ENCODE results near the gene ESYT1.

Gene ESYT1

GRCh38 chr12:56161690-56162351, 33.8 kb downstream of the ESYT1 start:
- H3K4me3 ChIP-seq (ENCODE audit: low read length): no peak overlapping the region
- H3K36me3 ChIP-seq (ENCODE audit: control insufficient read depth, insufficient read depth, low read length): peaks cover 29% of the 10 kb centered on the region
- no peaks in the 10 kb centered on the region for H3K9me3 ChIP-seq (ENCODE audit: control insufficient read depth, low read length)
- peaks cover 27% of the 10 kb centered on the region for H3K4me1 ChIP-seq (ENCODE audit: control insufficient read depth, insufficient read depth, low read length)
- no peaks in the 10 kb centered on the region for H3K27me3 ChIP-seq (ENCODE audit: control insufficient read depth, insufficient read depth, low read length)
- peak overlapping the region; percentile 100 for H3K9ac ChIP-seq (ENCODE audit: low read length)

- Histone ChIP-seq H3K4me1 (ENCODE audit: control insufficient read depth, insufficient read depth, low read length) (peaks cover 22% of the 10 kb centered on the region), H3K27me3 (ENCODE audit: control insufficient read depth, insufficient read depth, low read length) (no peaks in the 10 kb centered on the region), H3K9ac (ENCODE audit: low read length) (no peak overlapping the region), H3K9me3 (ENCODE audit: control insufficient read depth, low read length) (no peaks in the 10 kb centered on the region), H3K36me3 (ENCODE audit: control insufficient read depth, insufficient read depth, low read length) (peaks cover 29% of the 10 kb centered on the region), H3K4me3 (ENCODE audit: low read length) (no peak overlapping the region)
Measured at GRCh38 chr12:56162468-56163290, 34.6 kb downstream of the ESYT1 start.

GRCh38 chr12:56163533-56164344, 35.7 kb downstream of the ESYT1 start:
- Histone ChIP-seq H3K4me3 (ENCODE audit: low read length) (no peak overlapping the region), H3K4me1 (ENCODE audit: control insufficient read depth, insufficient read depth, low read length) (peaks cover 22% of the 10 kb centered on the region), H3K36me3 (ENCODE audit: control insufficient read depth, insufficient read depth, low read length) (peaks cover 34% of the 10 kb centered on the region), H3K9me3 (ENCODE audit: control insufficient read depth, low read length) (no peaks in the 10 kb centered on the region), H3K27me3 (ENCODE audit: control insufficient read depth, insufficient read depth, low read length) (no peaks in the 10 kb centered on the region), H3K9ac (ENCODE audit: low read length) (no peak overlapping the region)

DNA sequence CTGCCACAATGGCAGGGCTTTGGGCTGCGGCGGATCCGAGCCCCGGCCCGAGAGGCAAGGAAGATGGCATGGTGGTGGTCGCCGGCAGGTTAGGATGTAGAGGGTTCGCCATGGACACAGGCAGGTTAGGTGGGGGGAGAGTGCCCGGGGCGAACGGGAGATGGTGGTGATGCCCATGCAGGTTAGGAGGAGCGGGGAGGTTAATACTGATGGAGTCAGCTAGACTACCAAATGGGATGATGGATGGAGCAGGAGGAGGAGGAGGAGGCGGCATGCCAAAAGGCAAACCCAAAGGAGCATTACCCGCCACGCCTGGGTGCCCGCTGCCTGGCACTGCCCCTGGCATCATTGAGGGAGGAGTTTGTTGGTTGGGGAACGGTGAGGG, 36.3 kb downstream of the ESYT1 start:
- peaks cover 22% of the 10 kb centered on the region for H3K4me1 ChIP-seq (ENCODE audit: control insufficient read depth, insufficient read depth, low read length)
- H3K9ac ChIP-seq (ENCODE audit: low read length): no peak overlapping the region
- H3K9me3 ChIP-seq (ENCODE audit: control insufficient read depth, low read length): no peaks in the 10 kb centered on the region
- H3K27me3 ChIP-seq (ENCODE audit: control insufficient read depth, insufficient read depth, low read length): no peaks in the 10 kb centered on the region
- H3K36me3 ChIP-seq (ENCODE audit: control insufficient read depth, insufficient read depth, low read length): peaks cover 32% of the 10 kb centered on the region
- H3K4me3 ChIP-seq (ENCODE audit: low read length): no peak overlapping the region

GRCh38 chr12:56165369-56165768, 37.3 kb downstream of the ESYT1 start:
- Histone ChIP-seq H3K36me3 (ENCODE audit: control insufficient read depth, insufficient read depth, low read length) (peaks cover 22% of the 10 kb centered on the region), H3K27me3 (ENCODE audit: control insufficient read depth, insufficient read depth, low read length) (no peaks in the 10 kb centered on the region), H3K4me3 (ENCODE audit: low read length) (no peak overlapping the region), H3K9me3 (ENCODE audit: control insufficient read depth, low read length) (no peaks in the 10 kb centered on the region), H3K4me1 (ENCODE audit: control insufficient read depth, insufficient read depth, low read length) (peaks cover 13% of the 10 kb centered on the region), H3K9ac (ENCODE audit: low read length) (no peak overlapping the region)

DNA sequence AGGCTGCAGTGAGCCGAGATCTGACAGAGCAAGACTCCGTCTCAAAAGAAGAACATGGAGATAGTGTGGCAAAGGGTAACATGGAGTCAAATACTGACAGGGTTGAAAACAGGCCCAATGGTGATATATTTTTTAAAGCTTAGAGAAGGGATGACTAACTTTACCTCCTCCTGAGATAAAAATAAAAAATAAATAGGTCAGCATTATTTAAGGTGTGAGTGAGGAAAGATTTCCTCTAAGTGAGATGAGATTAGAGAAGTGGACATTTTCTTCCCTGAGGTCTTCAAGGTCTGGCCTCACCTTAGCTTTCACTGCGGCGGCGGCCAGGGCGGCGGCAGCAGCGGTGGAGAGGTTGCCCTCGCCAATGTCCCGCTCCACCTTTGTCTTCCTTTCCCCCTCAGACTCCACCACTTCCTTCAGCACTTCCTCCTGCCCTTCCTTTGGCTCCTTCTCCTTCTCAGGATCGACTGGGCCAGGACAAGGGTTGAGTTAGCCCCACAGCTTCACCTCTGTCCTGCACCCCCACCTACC, 41.2 kb downstream of the ESYT1 start:
- Histone ChIP-seq H3K4me1 (ENCODE audit: control insufficient read depth, insufficient read depth, low read length) (no peaks in the 10 kb centered on the region), H3K27me3 (ENCODE audit: control insufficient read depth, insufficient read depth, low read length) (no peaks in the 10 kb centered on the region), H3K9me3 (ENCODE audit: control insufficient read depth, low read length) (no peaks in the 10 kb centered on the region), H3K36me3 (ENCODE audit: control insufficient read depth, insufficient read depth, low read length) (peaks cover 13% of the 10 kb centered on the region), H3K4me3 (ENCODE audit: low read length) (no peak overlapping the region), H3K9ac (ENCODE audit: low read length) (no peak overlapping the region)

DNA sequence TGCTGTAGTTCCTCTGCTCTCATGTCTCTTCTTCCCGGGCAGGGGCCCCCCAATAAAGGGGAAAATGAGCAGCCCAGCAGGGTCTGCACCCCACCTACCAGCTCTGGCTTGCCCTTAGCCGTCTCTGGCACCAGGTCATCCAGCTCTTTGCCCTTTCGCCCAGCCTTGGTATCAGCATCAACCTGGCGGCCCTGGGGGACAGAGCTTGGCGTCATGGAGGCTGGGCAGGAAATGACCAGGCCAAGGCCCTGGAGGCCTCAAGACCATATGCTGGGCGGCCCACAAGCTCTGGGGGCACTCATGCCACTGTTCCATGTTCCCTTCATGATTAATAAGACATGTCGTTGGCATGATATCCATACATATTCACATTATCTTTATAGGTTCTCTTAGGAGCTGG, 44.8 kb downstream of the ESYT1 start:
- Histone ChIP-seq H3K9me3 (ENCODE audit: control insufficient read depth, low read length) (no peaks in the 10 kb centered on the region), H3K4me1 (ENCODE audit: control insufficient read depth, insufficient read depth, low read length) (no peaks in the 10 kb centered on the region), H3K4me3 (ENCODE audit: low read length) (no peak overlapping the region), H3K36me3 (ENCODE audit: control insufficient read depth, insufficient read depth, low read length) (peaks cover 13% of the 10 kb centered on the region), H3K27me3 (ENCODE audit: control insufficient read depth, insufficient read depth, low read length) (no peaks in the 10 kb centered on the region), H3K9ac (ENCODE audit: low read length) (no peak overlapping the region)

GRCh38 chr12:56178347-56178746, 50.3 kb downstream of the ESYT1 start:
- Histone ChIP-seq H3K4me3 (ENCODE audit: low read length) (no peak overlapping the region), H3K9ac (ENCODE audit: low read length) (no peak overlapping the region), H3K4me1 (ENCODE audit: control insufficient read depth, insufficient read depth, low read length) (no peaks in the 10 kb centered on the region), H3K36me3 (ENCODE audit: control insufficient read depth, insufficient read depth, low read length) (peaks cover 10% of the 10 kb centered on the region), H3K27me3 (ENCODE audit: control insufficient read depth, insufficient read depth, low read length) (no peaks in the 10 kb centered on the region), H3K9me3 (ENCODE audit: control insufficient read depth, low read length) (no peaks in the 10 kb centered on the region)

GRCh38 chr12:56186957-56187356, 58.9 kb downstream of the ESYT1 start:
- Histone ChIP-seq H3K4me3 (ENCODE audit: low read length) (no peak overlapping the region), H3K27me3 (ENCODE audit: control insufficient read depth, insufficient read depth, low read length) (no peaks in the 10 kb centered on the region), H3K9ac (ENCODE audit: low read length) (no peak overlapping the region), H3K9me3 (ENCODE audit: control insufficient read depth, low read length) (no peaks in the 10 kb centered on the region), H3K36me3 (ENCODE audit: control insufficient read depth, insufficient read depth, low read length) (no peaks in the 10 kb centered on the region), H3K4me1 (ENCODE audit: control insufficient read depth, insufficient read depth, low read length) (peaks cover 24% of the 10 kb centered on the region)

DNA sequence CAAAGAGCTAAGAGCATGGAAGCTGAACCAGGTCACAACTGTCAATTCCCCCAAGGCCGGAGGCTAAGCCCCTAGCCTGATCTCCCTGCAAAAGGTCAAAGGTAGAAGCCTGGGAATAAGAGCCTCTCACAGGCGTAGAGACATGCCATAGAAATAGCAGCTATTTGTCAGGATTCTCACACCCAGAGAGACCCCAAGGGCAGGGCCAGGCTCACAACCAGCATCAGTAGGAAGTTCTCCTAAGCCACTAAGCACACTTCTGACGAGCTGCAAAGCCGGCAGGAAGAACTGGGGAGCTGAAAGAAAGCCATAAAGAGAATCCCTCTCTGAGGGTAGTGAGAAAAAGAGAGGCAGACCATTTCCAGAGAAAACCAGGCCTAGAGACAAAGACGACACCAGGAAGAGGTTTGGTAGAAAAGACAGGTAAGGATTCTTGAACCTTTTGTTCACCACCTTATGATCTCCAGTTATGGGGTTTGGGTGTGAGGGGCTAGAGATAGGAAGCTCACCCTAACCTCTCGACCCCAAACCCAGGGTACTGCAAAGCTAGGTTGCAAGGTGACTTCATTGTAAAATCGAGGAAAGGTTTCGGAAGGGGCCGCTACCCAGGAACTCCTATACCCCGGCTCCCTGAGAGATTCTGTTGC, 60.2 kb downstream of the ESYT1 start:
- Histone ChIP-seq H3K36me3 (ENCODE audit: control insufficient read depth, insufficient read depth, low read length) (no peaks in the 10 kb centered on the region), H3K9ac (ENCODE audit: low read length) (peak overlapping the region; percentile 80), H3K27me3 (ENCODE audit: control insufficient read depth, insufficient read depth, low read length) (no peaks in the 10 kb centered on the region), H3K4me3 (ENCODE audit: low read length) (peak overlapping the region; percentile 69), H3K4me1 (ENCODE audit: control insufficient read depth, insufficient read depth, low read length) (peaks cover 24% of the 10 kb centered on the region), H3K9me3 (ENCODE audit: control insufficient read depth, low read length) (no peaks in the 10 kb centered on the region)

- Histone ChIP-seq H3K4me3 (ENCODE audit: low read length) (peak overlapping the region; percentile 69), H3K27me3 (ENCODE audit: control insufficient read depth, insufficient read depth, low read length) (no peaks in the 10 kb centered on the region), H3K4me1 (ENCODE audit: control insufficient read depth, insufficient read depth, low read length) (peaks cover 24% of the 10 kb centered on the region), H3K36me3 (ENCODE audit: control insufficient read depth, insufficient read depth, low read length) (no peaks in the 10 kb centered on the region), H3K9ac (ENCODE audit: low read length) (peak overlapping the region; percentile 80), H3K9me3 (ENCODE audit: control insufficient read depth, low read length) (no peaks in the 10 kb centered on the region)
Measured at GRCh38 chr12:56188778-56189098, 60.7 kb downstream of the ESYT1 start.

Data from mucosa of stomach (tissue), 1 donor.